OCI-LY7 (cell line): Measurements from ENCODE around the gene RIN3. TPM values are rescaled to one million over a fixed set of nuclear protein-coding genes. Genes with fewer than 3 reads are reported as not detected.

Experiments
- BruUV-seq: library from RNA; stranded (reverse); fragments of 400-500 nt; replicated peaks from 2 replicates; lab custom pipeline; 2021; lab: Mats Ljungman, UMichigan
- CTCF ChIA-PET: fragments of 300-600 bp; sonication (Branson Sonifier 250); formaldehyde crosslinking; loops from one replicate; lab custom pipeline; 2022; ENCODE audit warnings: antibody characterized with exemption; ENCODE audit not compliant: unreplicated experiment; lab: Charles Lee
- POLR2A ChIA-PET: fragments of 300-600 bp; sonication (Branson Sonifier 250); formaldehyde crosslinking; loops from one replicate; lab custom pipeline; 2022; ENCODE audit warnings: antibody characterized with exemption; lab: Charles Lee
- DNase-seq: peaks from one replicate; pipeline ENCODE4 v3.0.0-alpha.2; 2015; ENCODE audit warnings: low spot score
- H2AFZ ChIP-seq: fragments of 200-600 bp; sonication (generic), shearing (Covaris generic); 2 replicates; pipeline ENCODE4 v1.6.1; 2014; ENCODE audit warnings: mild to moderate bottlenecking, antibody characterized with exemption, low read length, moderate library complexity
- H3K27ac ChIP-seq: fragments of 200-600 bp; sonication (generic); 2 replicates; pipeline ENCODE4 v1.5.1; 2014; ENCODE audit warnings: mixed run types, low read depth, mild to moderate bottlenecking, moderate library complexity, low read length, inconsistent platforms; ENCODE audit not compliant: poor library complexity, severe bottlenecking
- H3K36me3 ChIP-seq: fragments of 200-600 bp; sonication (generic); 2 replicates; pipeline ENCODE4 v1.6.1; 2014; ENCODE audit warnings: mild to moderate bottlenecking, antibody characterized with exemption, low read length, moderate library complexity, mixed read lengths; ENCODE audit not compliant: insufficient read depth
- H3K4me1 ChIP-seq: fragments of 200-600 bp; sonication (generic); 2 replicates; pipeline ENCODE4 v1.5.1; 2014; ENCODE audit warnings: mild to moderate bottlenecking, low read length; ENCODE audit not compliant: insufficient read depth, poor library complexity, severe bottlenecking
- H3K4me2 ChIP-seq: fragments of 200-600 bp; sonication (generic); 2 replicates; pipeline ENCODE4 v1.6.1; 2014; ENCODE audit warnings: mild to moderate bottlenecking, low read length
- H3K4me3 ChIP-seq: fragments of 200-600 bp; sonication (generic); 2 replicates; pipeline ENCODE4 v1.5.1; 2014; ENCODE audit warnings: mild to moderate bottlenecking, low read depth, low read length; ENCODE audit not compliant: poor library complexity, severe bottlenecking
- H3K79me2 ChIP-seq: fragments of 200-600 bp; sonication (generic); 2 replicates; pipeline ENCODE4 v1.6.1; 2016; ENCODE audit warnings: low read depth, mild to moderate bottlenecking, low read length, moderate library complexity, mixed read lengths; ENCODE audit not compliant: insufficient read depth
- H3K9me2 ChIP-seq: fragments of 200-600 bp; sonication (generic); 2 replicates; pipeline ENCODE4 v1.6.1; 2016; ENCODE audit warnings: mild to moderate bottlenecking, low read length, mixed read lengths; ENCODE audit not compliant: insufficient read depth
- H3K9me3 ChIP-seq: fragments of 200-600 bp; sonication (generic); 2 replicates; pipeline ENCODE4 v1.6.1; 2014; ENCODE audit warnings: mild to moderate bottlenecking, mixed run types, low read length, mixed read lengths
- H4K20me1 ChIP-seq: fragments of 200-600 bp; sonication (generic); 2 replicates; pipeline ENCODE4 v1.6.1; 2014; ENCODE audit warnings: mild to moderate bottlenecking, antibody characterized with exemption, low read length, moderate library complexity, mixed read lengths; ENCODE audit not compliant: insufficient read depth
- EZH2phosphoT487 ChIP-seq: fragments of 200-600 bp; sonication (generic); IDR thresholded peaks from 2 replicates; pipeline ENCODE4 v1.6.1; 2018; ENCODE audit warnings: low read depth, borderline replicate concordance, mild to moderate bottlenecking, mixed run types, antibody characterized with exemption, low read length, moderate library complexity, mixed read lengths
- intact Hi-C: fragments of 100-400 bp; cut with micrococcal nuclease; formaldehyde crosslinking; loops from one replicate; pipeline ENCODE4 v1.10.0; 2022; ENCODE audit not compliant: unreplicated experiment
- total RNA-seq, 2 experiments: library from RNA; depleted of rRNA in 1 of 2; stranded (reverse); fragments of >200 nt in 1 of 2; shearing (Covaris generic) in 1 of 2; gene quantifications; 2 replicates each; pipeline ENCODE4 v1.2.3, GENCODE V29; 2014 to 2022
- TF ChIP-seq, protein P1 (sequence below): fragments of 200-600 bp; sonication (generic); conservative IDR thresholded peaks from 2 replicates; pipeline ENCODE4 v1.5.1; 2014; ENCODE audit warnings: mild to moderate bottlenecking, antibody characterized with exemption, low read length, moderate library complexity, mixed read lengths

RIN3 gene
- total RNA-seq, 2 experiments from 2014 or later: not detected

GRCh38 chr14:92616178-92616577 is 102.6 kb downstream of the RIN3 start:
- intact Hi-C loops: no loop called here
- Histone ChIP-seq H3K9me2 (no peaks in the 10 kb centered on the region), H3K36me3 (no peaks in the 10 kb centered on the region), H4K20me1 (no peaks in the 10 kb centered on the region), H3K79me2 (no peaks in the 10 kb centered on the region), H2AFZ (no peak overlapping the region), H3K27ac (no peak overlapping the region), H3K4me3 (no peak overlapping the region), H3K4me1 (no peaks in the 10 kb centered on the region), H3K9me3 (no peaks in the 10 kb centered on the region), H3K4me2 (no peak overlapping the region)
- DNase-seq: no peak
- no TSS peak for BruUV-seq
- POLR2A ChIA-PET: no interaction called here
- TF ChIP-seq EZH2phosphoT487: no peak
- CTCF ChIA-PET: no interaction called here

- no peaks in the 10 kb centered on the region for H3K79me2 ChIP-seq
- H3K9me2 ChIP-seq: no peaks in the 10 kb centered on the region
- no peak overlapping the region for H3K4me2 ChIP-seq
- H3K9me3 ChIP-seq: 0 out of 2 replicates have a peak, but pooled peaks cover 4% of the 10 kb centered on the region
- no peaks in the 10 kb centered on the region for H3K36me3 ChIP-seq
- ChIA-PET POLR2A (no interaction called here), CTCF (no interaction called here)
- H3K27ac ChIP-seq: no peak overlapping the region
- H2AFZ ChIP-seq: no peak overlapping the region
- intact Hi-C loops: no loop called here
- H3K4me3 ChIP-seq: no peak overlapping the region
- H4K20me1 ChIP-seq: no peaks in the 10 kb centered on the region
- no TSS peak for BruUV-seq
- no peak for DNase-seq
- TF ChIP-seq EZH2phosphoT487: no peak
- TF ChIP-seq, protein P1, sequence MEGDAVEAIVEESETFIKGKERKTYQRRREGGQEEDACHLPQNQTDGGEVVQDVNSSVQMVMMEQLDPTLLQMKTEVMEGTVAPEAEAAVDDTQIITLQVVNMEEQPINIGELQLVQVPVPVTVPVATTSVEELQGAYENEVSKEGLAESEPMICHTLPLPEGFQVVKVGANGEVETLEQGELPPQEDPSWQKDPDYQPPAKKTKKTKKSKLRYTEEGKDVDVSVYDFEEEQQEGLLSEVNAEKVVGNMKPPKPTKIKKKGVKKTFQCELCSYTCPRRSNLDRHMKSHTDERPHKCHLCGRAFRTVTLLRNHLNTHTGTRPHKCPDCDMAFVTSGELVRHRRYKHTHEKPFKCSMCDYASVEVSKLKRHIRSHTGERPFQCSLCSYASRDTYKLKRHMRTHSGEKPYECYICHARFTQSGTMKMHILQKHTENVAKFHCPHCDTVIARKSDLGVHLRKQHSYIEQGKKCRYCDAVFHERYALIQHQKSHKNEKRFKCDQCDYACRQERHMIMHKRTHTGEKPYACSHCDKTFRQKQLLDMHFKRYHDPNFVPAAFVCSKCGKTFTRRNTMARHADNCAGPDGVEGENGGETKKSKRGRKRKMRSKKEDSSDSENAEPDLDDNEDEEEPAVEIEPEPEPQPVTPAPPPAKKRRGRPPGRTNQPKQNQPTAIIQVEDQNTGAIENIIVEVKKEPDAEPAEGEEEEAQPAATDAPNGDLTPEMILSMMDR: no peak
- no peaks in the 10 kb centered on the region for H3K4me1 ChIP-seq
Measured at GRCh38 chr14:92617581-92617980, 104.0 kb downstream of the RIN3 start.

DNA sequence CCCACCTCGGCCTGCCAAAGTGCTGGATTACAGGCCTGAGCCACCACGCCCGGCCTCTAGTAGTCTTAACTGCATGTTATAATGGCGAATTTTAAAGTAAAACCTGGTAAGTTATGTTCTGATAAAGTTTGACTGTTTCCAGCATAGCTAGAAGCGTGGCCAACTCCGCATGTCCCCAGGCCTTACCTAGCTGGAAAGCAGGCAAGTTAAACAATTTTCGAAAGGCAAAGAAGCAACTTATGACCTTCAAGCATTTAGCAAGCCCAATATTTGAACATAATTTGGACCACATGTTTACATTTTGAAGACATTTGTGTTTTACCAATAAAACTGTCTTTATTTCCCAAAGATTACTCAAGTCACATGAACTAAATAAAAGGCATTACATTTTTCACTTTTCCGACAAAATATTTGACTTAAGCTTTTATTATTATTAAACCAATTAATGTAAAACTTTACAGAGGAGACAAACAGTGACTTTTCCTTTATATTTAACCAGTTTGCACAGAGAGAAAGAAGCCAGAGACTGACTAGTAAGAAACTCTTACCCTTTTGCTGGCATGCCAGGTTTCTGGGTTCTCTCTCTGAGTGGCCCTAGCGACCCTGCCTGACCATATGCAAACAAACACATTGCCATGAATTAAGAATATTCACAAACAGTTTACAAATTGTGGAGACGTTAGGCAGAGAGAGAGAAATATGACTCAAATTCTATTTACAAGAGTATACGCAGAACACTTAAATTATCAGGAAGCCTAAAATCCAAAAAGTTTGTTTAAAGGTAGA is 106.3 kb downstream of the RIN3 start:
- Histone ChIP-seq H3K79me2 (no peaks in the 10 kb centered on the region), H3K36me3 (no peaks in the 10 kb centered on the region), H2AFZ (no peak overlapping the region), H3K27ac (no peak overlapping the region), H3K9me2 (no peaks in the 10 kb centered on the region), H4K20me1 (no peaks in the 10 kb centered on the region), H3K9me3 (0 out of 2 replicates have a peak, but pooled peaks cover 4% of the 10 kb centered on the region), H3K4me2 (no peak overlapping the region), H3K4me3 (no peak overlapping the region), H3K4me1 (no peaks in the 10 kb centered on the region)
- BruUV-seq: no TSS peak
- TF ChIP-seq EZH2phosphoT487: no peak
- TF ChIP-seq, protein P1: no peak
- ChIA-PET CTCF (no interaction called here), POLR2A (interaction anchor here (0.6 kb wide), 1 partner anchor 1204 kb away, joined by 3 read pairs; no protein-coding TSS in a partner anchor)
- intact Hi-C loops: no loop called here
- DNase-seq: no peak
